ENCODE measurements around the gene GALNS.
A peak's percentile ranks its signal among the peaks of the same experiment; 100 is the strongest.

Gene GALNS

GRCh38 chr16:88861359-88861758 lies 4.6 kb upstream of the GALNS start:
- TF ChIP-seq SUZ12 (IDR thresholded peaks at IDR 0.05; ENCODE audit: extremely low read depth, insufficient read depth, insufficient read length) (no peak), YY1 (IDR thresholded peaks at IDR 0.05; ENCODE audit: insufficient read depth, insufficient read length) (no peak), ZNF274 (IDR thresholded peaks at IDR 0.05; ENCODE audit: low read depth, low read length) (no peak)
- DNase-seq (ENCODE audit: low read depth, low spot score), result no peak
- no peaks in the 10 kb centered on the region for H3K27me3 ChIP-seq (ENCODE audit: insufficient read depth, insufficient read length)
- H3K36me3 ChIP-seq (ENCODE audit: insufficient read depth, insufficient read length, low read length), result peaks cover 54% of the 10 kb centered on the region
- H3K4me3 ChIP-seq (ENCODE audit: insufficient read length, low read depth), result no peak overlapping the region
- H3K9ac ChIP-seq (ENCODE audit: insufficient read length, low read depth), result no peak overlapping the region
- no peaks in the 10 kb centered on the region for H3K9me3 ChIP-seq (ENCODE audit: insufficient read depth, low read length)
- peaks cover 8% of the 10 kb centered on the region for H3K4me1 ChIP-seq (ENCODE audit: insufficient read depth, insufficient read length)

- no peak overlapping the region for H3K4me3 ChIP-seq (ENCODE audit: insufficient read length, low read depth)
- H3K27me3 ChIP-seq (ENCODE audit: insufficient read depth, insufficient read length), result no peaks in the 10 kb centered on the region
- DNase-seq (ENCODE audit: low read depth, low spot score), result no peak
- no peak for TF ChIP-seq YY1 (IDR thresholded peaks at IDR 0.05; ENCODE audit: insufficient read depth, insufficient read length)
- no peak for TF ChIP-seq SUZ12 (IDR thresholded peaks at IDR 0.05; ENCODE audit: extremely low read depth, insufficient read depth, insufficient read length)
- no peak for TF ChIP-seq ZNF274 (IDR thresholded peaks at IDR 0.05; ENCODE audit: low read depth, low read length)
- H3K4me1 ChIP-seq (ENCODE audit: insufficient read depth, insufficient read length), result peaks cover 14% of the 10 kb centered on the region
- no peaks in the 10 kb centered on the region for H3K9me3 ChIP-seq (ENCODE audit: insufficient read depth, low read length)
- peaks cover 58% of the 10 kb centered on the region for H3K36me3 ChIP-seq (ENCODE audit: insufficient read depth, insufficient read length, low read length)
- no peak overlapping the region for H3K9ac ChIP-seq (ENCODE audit: insufficient read length, low read depth)
Observed at GRCh38 chr16:88859381-88860091, 2.8 kb upstream of the GALNS start.

- no peak for TF ChIP-seq SUZ12 (IDR thresholded peaks at IDR 0.05; ENCODE audit: extremely low read depth, insufficient read depth, insufficient read length)
- TF ChIP-seq ZNF274 (IDR thresholded peaks at IDR 0.05; ENCODE audit: low read depth, low read length), result no peak
- TF ChIP-seq YY1 (IDR thresholded peaks at IDR 0.05; ENCODE audit: insufficient read depth, insufficient read length), result no peak
- Histone ChIP-seq H3K9me3 (ENCODE audit: insufficient read depth, low read length) (no peaks in the 10 kb centered on the region), H3K27me3 (ENCODE audit: insufficient read depth, insufficient read length) (no peaks in the 10 kb centered on the region), H3K36me3 (ENCODE audit: insufficient read depth, insufficient read length, low read length) (peaks cover 57% of the 10 kb centered on the region), H3K4me3 (ENCODE audit: insufficient read length, low read depth) (peak overlapping the region; percentile 100), H3K4me1 (ENCODE audit: insufficient read depth, insufficient read length) (peaks cover 10% of the 10 kb centered on the region), H3K9ac (ENCODE audit: insufficient read length, low read depth) (peak overlapping the region; percentile 99)
- peak; percentile 68 for DNase-seq (ENCODE audit: low read depth, low spot score)
Observed at GRCh38 chr16:88857728-88858339, 1.1 kb upstream of the GALNS start.

GRCh38 chr16:88856122-88856827 lies 472 bp downstream of the GALNS start:
- H3K9me3 ChIP-seq (ENCODE audit: insufficient read depth, low read length), result peaks cover 6% of the 10 kb centered on the region; the same call in 1 of the 2 replicates
- no peaks in the 10 kb centered on the region for H3K27me3 ChIP-seq (ENCODE audit: insufficient read depth, insufficient read length)
- H3K36me3 ChIP-seq (ENCODE audit: insufficient read depth, insufficient read length, low read length), result peaks cover 48% of the 10 kb centered on the region
- DNase-seq (ENCODE audit: low read depth, low spot score), result no peak
- peaks cover 10% of the 10 kb centered on the region for H3K4me1 ChIP-seq (ENCODE audit: insufficient read depth, insufficient read length)
- H3K9ac ChIP-seq (ENCODE audit: insufficient read length, low read depth), result peak overlapping the region; percentile 80
- H3K4me3 ChIP-seq (ENCODE audit: insufficient read length, low read depth), result peak overlapping the region; percentile 66
- TF ChIP-seq ZNF274 (IDR thresholded peaks at IDR 0.05; ENCODE audit: low read depth, low read length), result no peak
- no peak for TF ChIP-seq SUZ12 (IDR thresholded peaks at IDR 0.05; ENCODE audit: extremely low read depth, insufficient read depth, insufficient read length)
- TF ChIP-seq YY1 (IDR thresholded peaks at IDR 0.05; ENCODE audit: insufficient read depth, insufficient read length), result no peak

GRCh38 chr16:88855736-88856121 lies 1.0 kb downstream of the GALNS start:
- TF ChIP-seq SUZ12 (IDR thresholded peaks at IDR 0.05; ENCODE audit: extremely low read depth, insufficient read depth, insufficient read length) (no peak), ZNF274 (IDR thresholded peaks at IDR 0.05; ENCODE audit: low read depth, low read length) (no peak), YY1 (IDR thresholded peaks at IDR 0.05; ENCODE audit: insufficient read depth, insufficient read length) (no peak)
- Histone ChIP-seq H3K27me3 (ENCODE audit: insufficient read depth, insufficient read length) (no peaks in the 10 kb centered on the region), H3K9ac (ENCODE audit: insufficient read length, low read depth) (peak overlapping the region; percentile 80), H3K4me3 (ENCODE audit: insufficient read length, low read depth) (peak overlapping the region; percentile 66), H3K36me3 (ENCODE audit: insufficient read depth, insufficient read length, low read length) (peaks cover 46% of the 10 kb centered on the region), H3K4me1 (ENCODE audit: insufficient read depth, insufficient read length) (peaks cover 10% of the 10 kb centered on the region), H3K9me3 (ENCODE audit: insufficient read depth, low read length) (peaks cover 7% of the 10 kb centered on the region; the same call in 1 of the 2 replicates)
- DNase-seq (ENCODE audit: low read depth, low spot score), result no peak

GRCh38 chr16:88855176-88855575 lies 1.6 kb downstream of the GALNS start:
- no peaks in the 10 kb centered on the region for H3K27me3 ChIP-seq (ENCODE audit: insufficient read depth, insufficient read length)
- no peak overlapping the region for H3K4me3 ChIP-seq (ENCODE audit: insufficient read length, low read depth)
- no peak overlapping the region for H3K9ac ChIP-seq (ENCODE audit: insufficient read length, low read depth)
- peaks cover 10% of the 10 kb centered on the region for H3K4me1 ChIP-seq (ENCODE audit: insufficient read depth, insufficient read length)
- no peak for DNase-seq (ENCODE audit: low read depth, low spot score)
- peaks cover 45% of the 10 kb centered on the region for H3K36me3 ChIP-seq (ENCODE audit: insufficient read depth, insufficient read length, low read length)
- H3K9me3 ChIP-seq (ENCODE audit: insufficient read depth, low read length), result peaks cover 7% of the 10 kb centered on the region; the same call in 1 of the 2 replicates
- TF ChIP-seq SUZ12 (IDR thresholded peaks at IDR 0.05; ENCODE audit: extremely low read depth, insufficient read depth, insufficient read length) (no peak), ZNF274 (IDR thresholded peaks at IDR 0.05; ENCODE audit: low read depth, low read length) (no peak), YY1 (IDR thresholded peaks at IDR 0.05; ENCODE audit: insufficient read depth, insufficient read length) (no peak)

Measured in NT2/D1 (cell line).